B cell (primary cell): Measurements from ENCODE around the gene BCAS4. TPM values are rescaled to one million over a fixed set of nuclear protein-coding genes. Genes with fewer than 3 reads are reported as not detected.

Experiments used
- ATAC-seq: fragments of 200-7000 bp; cut with Tn5 transposase; one replicate; pipeline ENCODE4 v1.10.0; 2021; ENCODE audit warnings: low read depth, mild to moderate bottlenecking, moderate number of reproducible peaks, moderate library complexity
- CTCF ChIA-PET: fragments of 350-600 bp; sonication (Branson Sonifier 250); formaldehyde crosslinking; loops from one replicate; lab custom pipeline; 2021; ENCODE audit warnings: antibody characterized with exemption, inconsistent platforms; lab: Charles Lee
- POLR2A ChIA-PET: fragments of 350-600 bp; sonication (Branson Sonifier 250); formaldehyde crosslinking; loops from one replicate; lab custom pipeline; 2021; ENCODE audit warnings: antibody characterized with exemption; lab: Charles Lee
- DNase-seq: peaks from one replicate; pipeline ENCODE4 v3.0.0; 2013
- H2AFZ ChIP-seq: 2 replicates; pipeline ENCODE4 v1.6.1; 2012; ENCODE audit warnings: mild to moderate bottlenecking, low read depth, low read length; ENCODE audit not compliant: insufficient read depth, poor library complexity, severe bottlenecking
- H3K27ac ChIP-seq, 2 donors: 1 replicate in 1 of 2; 2 replicates in 1 of 2; pipeline ENCODE4 v1.5.1; 2012 to 2013; ENCODE audit warnings: low read length in 2 of 2, mild to moderate bottlenecking in 2 of 2, moderate library complexity in 1 of 2
- H3K27me3 ChIP-seq, 4 experiments: fragments of 200-600 bp in 1 of 4; sonication (generic) in 1 of 4; replicated peaks in 1 of 4; 1 replicate in 2 of 4; 2 replicates in 2 of 4; pipeline versions ENCODE4 v1.6.1 to v1.7.0; 2013 to 2016; ENCODE audit warnings: low read length in 3 of 4, mild to moderate bottlenecking in 2 of 4, mixed read lengths in 1 of 4, moderate library complexity in 1 of 4; ENCODE audit not compliant: insufficient read depth in 4 of 4, control insufficient read depth in 3 of 4; ENCODE audit errors: control extremely low read depth in 1 of 4
- H3K36me3 ChIP-seq, 2 experiments: replicated peaks in 1 of 2; 1 replicate in 1 of 2; 2 replicates in 1 of 2; pipeline versions ENCODE4 v1.6.1 to v1.7.1; 2013; ENCODE audit warnings: low read length in 1 of 2; ENCODE audit not compliant: insufficient read depth in 2 of 2, control insufficient read depth in 1 of 2; ENCODE audit errors: control extremely low read depth in 1 of 2, extremely low read depth in 1 of 2
- H3K4me1 ChIP-seq, 2 donors: fragments of 200-600 bp in 1 of 2; sonication (generic) in 1 of 2; 1 replicate in 1 of 2; 2 replicates in 1 of 2; pipeline versions ENCODE4 v1.5.1 to v1.6.1; 2013 to 2017; ENCODE audit warnings: low read length in 2 of 2; ENCODE audit not compliant: control insufficient read depth in 2 of 2, insufficient read depth in 2 of 2
- H3K4me2 ChIP-seq: replicated peaks from 2 replicates; pipeline ENCODE3; 2012; ENCODE audit warnings: mild to moderate bottlenecking, low read depth, low read length; ENCODE audit not compliant: poor library complexity, severe bottlenecking
- H3K4me3 ChIP-seq, 5 experiments: fragments of 200-600 bp in 1 of 5; sonication (generic) in 1 of 5; 1 replicate in 3 of 5; 2 replicates in 2 of 5; pipeline versions ENCODE4 v1.5.1 to v1.7.0; 2011 to 2016; ENCODE audit warnings: low read length in 4 of 5, mild to moderate bottlenecking in 4 of 5, low read depth in 2 of 5, control low read depth in 1 of 5, moderate library complexity in 1 of 5; ENCODE audit not compliant: insufficient read depth in 1 of 5; ENCODE audit errors: control extremely low read depth in 1 of 5, extremely low read depth in 1 of 5
- H3K79me2 ChIP-seq: fragments of 200-600 bp; sonication (generic); one replicate; pipeline ENCODE4 v1.6.0; 2016; ENCODE audit warnings: low read length; ENCODE audit not compliant: control insufficient read depth, insufficient read depth
- H3K9ac ChIP-seq: fragments of 200-600 bp; sonication (generic); 2 replicates; pipeline ENCODE4 v1.6.1; 2017; ENCODE audit warnings: mild to moderate bottlenecking, low read length, moderate library complexity
- H3K9me3 ChIP-seq, 3 donors: one replicate each; pipeline versions ENCODE4 v1.6.1 to v1.7.1; 2013; ENCODE audit warnings: low read length in 2 of 3; ENCODE audit not compliant: control insufficient read depth in 2 of 3, insufficient read depth in 1 of 3; ENCODE audit errors: control extremely low read depth in 1 of 3
- H4K20me1 ChIP-seq: 2 replicates; pipeline ENCODE4 v1.6.0; 2012; ENCODE audit warnings: mild to moderate bottlenecking, low read length; ENCODE audit not compliant: insufficient read depth, control insufficient read depth, poor library complexity, severe bottlenecking
- H3K27ac Mint-ChIP-seq: one replicate; pipeline ENCODE4 v1.8.0; 2021; ENCODE audit warnings: mixed read lengths
- H3K27me3 Mint-ChIP-seq: one replicate; pipeline ENCODE4 v1.8.0; 2021; ENCODE audit warnings: mixed read lengths
- H3K4me1 Mint-ChIP-seq: one replicate; pipeline ENCODE4 v1.8.0; 2021; ENCODE audit warnings: mixed read lengths
- H3K4me3 Mint-ChIP-seq: one replicate; pipeline ENCODE4 v1.8.0; 2021; ENCODE audit warnings: mixed read lengths
- H3K9me3 Mint-ChIP-seq: one replicate; pipeline ENCODE4 v1.8.0; 2022; ENCODE audit warnings: mixed read lengths; ENCODE audit not compliant: insufficient read depth
- EZH2 ChIP-seq: IDR thresholded peaks from 2 replicates; pipeline ENCODE4 v1.6.1; 2012; ENCODE audit warnings: borderline replicate concordance, low read depth, mild to moderate bottlenecking, moderate library complexity, low read length; ENCODE audit not compliant: insufficient read depth, poor library complexity, severe bottlenecking
- WGBS: methylation state at CpG from one replicate; pipeline ENCODE4 v1.1.5; 2013; ENCODE audit warnings: missing lambda C conversion rate; ENCODE audit not compliant: insufficient coverage; 5-methylcytosine and 5-hydroxymethylcytosine counted together
- intact Hi-C: fragments of 100-400 bp; cut with micrococcal nuclease; formaldehyde crosslinking; loops from one replicate; pipeline ENCODE4 v1.10.0; 2022
- polyA plus RNA-seq: library from polyadenylated mRNA; depleted of rRNA; stranded (reverse); fragments of >200 nt; gene quantifications from 2 replicates; pipeline ENCODE4 v1.2.3, GENCODE V29; 2012
- total RNA-seq, 2 donors: library from RNA; stranded (reverse); fragments of 120-200 nt in 1 of 2; gene quantifications; 1 replicate in 1 of 2; 2 replicates in 1 of 2; pipeline versions ENCODE4 v1.2.3 to v1.2.4, GENCODE V29; 2013 to 2022
- TF ChIP-seq, protein P1 (sequence below): fragments of 200-600 bp; IDR thresholded peaks from one replicate; pipeline ENCODE4 v1.8.0; 2022; ENCODE audit warnings: antibody characterized with exemption, mild to moderate bottlenecking

BCAS4 gene
- total and polyA plus RNA-seq, 2 donors (not counting 1 experiment from before 2014, with no cell fraction given), result 44.8 to 88.2 TPM

DNA sequence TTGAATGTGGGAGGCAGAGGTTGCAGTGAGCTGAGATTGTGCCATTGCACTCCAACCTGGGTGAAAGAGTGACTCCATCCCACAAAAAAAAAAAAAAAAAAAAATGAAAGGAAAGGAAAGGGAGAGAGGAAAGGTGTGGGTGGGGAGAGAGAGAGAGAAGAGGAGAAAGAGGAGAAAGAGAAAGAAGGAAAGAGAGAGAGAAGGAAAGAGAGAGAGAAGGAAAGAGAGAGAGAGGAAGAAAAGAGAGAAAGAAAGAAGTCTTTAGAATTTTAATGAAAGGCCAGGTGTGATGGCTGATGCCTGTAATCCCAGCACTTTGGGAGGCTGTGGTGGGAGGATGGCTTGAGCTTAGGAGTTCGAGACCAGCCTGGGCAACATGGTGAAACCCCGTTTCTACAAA is 7.7 kb upstream of the BCAS4 start:
- H3K27me3 ChIP-seq, result no peaks in the 10 kb centered on the region
- no peaks in the 10 kb centered on the region for H3K9me3 Mint-ChIP-seq
- ATAC-seq (no peak), DNase-seq (no peak)
- no peak overlapping the region for H3K27ac Mint-ChIP-seq
- H3K27ac ChIP-seq, result no peak overlapping the region
- POLR2A ChIA-PET, result interaction anchor here (0.6 kb wide), 1 partner anchor 77 kb away, joined by 4 read pairs; no protein-coding TSS in a partner anchor
- H3K4me3 ChIP-seq, result no peak overlapping the region
- no peaks in the 10 kb centered on the region for H3K9me3 ChIP-seq
- H4K20me1 ChIP-seq, result no peaks in the 10 kb centered on the region
- TF ChIP-seq, protein P1, sequence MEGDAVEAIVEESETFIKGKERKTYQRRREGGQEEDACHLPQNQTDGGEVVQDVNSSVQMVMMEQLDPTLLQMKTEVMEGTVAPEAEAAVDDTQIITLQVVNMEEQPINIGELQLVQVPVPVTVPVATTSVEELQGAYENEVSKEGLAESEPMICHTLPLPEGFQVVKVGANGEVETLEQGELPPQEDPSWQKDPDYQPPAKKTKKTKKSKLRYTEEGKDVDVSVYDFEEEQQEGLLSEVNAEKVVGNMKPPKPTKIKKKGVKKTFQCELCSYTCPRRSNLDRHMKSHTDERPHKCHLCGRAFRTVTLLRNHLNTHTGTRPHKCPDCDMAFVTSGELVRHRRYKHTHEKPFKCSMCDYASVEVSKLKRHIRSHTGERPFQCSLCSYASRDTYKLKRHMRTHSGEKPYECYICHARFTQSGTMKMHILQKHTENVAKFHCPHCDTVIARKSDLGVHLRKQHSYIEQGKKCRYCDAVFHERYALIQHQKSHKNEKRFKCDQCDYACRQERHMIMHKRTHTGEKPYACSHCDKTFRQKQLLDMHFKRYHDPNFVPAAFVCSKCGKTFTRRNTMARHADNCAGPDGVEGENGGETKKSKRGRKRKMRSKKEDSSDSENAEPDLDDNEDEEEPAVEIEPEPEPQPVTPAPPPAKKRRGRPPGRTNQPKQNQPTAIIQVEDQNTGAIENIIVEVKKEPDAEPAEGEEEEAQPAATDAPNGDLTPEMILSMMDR, result no peak
- no peak for TF ChIP-seq EZH2
- no peak overlapping the region for H3K4me2 ChIP-seq
- 96% methylated on average over 2 of the region's 2 CpGs for WGBS
- H3K27me3 Mint-ChIP-seq, result no peaks in the 10 kb centered on the region
- H3K4me1 Mint-ChIP-seq, result peaks cover 9% of the 10 kb centered on the region
- CTCF ChIA-PET, result interaction anchor here (0.6 kb wide), 2 partner anchors 26 to 35 kb away, joined by 3 to 4 read pairs; no protein-coding TSS in a partner anchor
- intact Hi-C loops, result no loop called here
- H3K36me3 ChIP-seq, result no peaks in the 10 kb centered on the region
- H3K4me3 Mint-ChIP-seq, result no peak overlapping the region
- H3K79me2 ChIP-seq, result no peaks in the 10 kb centered on the region
- H3K9ac ChIP-seq, result no peak overlapping the region
- H3K4me1 ChIP-seq, result peaks cover 9 to 13% of the 10 kb centered on the region in 2 donors
- no peak overlapping the region for H2AFZ ChIP-seq
